Stimulated activated CD4-positive, alpha-beta T cell treated with anti-CD3 and anti-CD28 coated beads, Interleukin-15, amount 100 ng/mL, for 24 hours (primary cell): Measurements from ENCODE around the gene CRYBB1.
A peak's percentile ranks its signal among the peaks of the same experiment; 100 is the strongest.

Source experiments
- DNase-seq: peaks from one replicate; pipeline ENCODE4 v3.0.0-alpha.2; 2020

Gene CRYBB1

DNA sequence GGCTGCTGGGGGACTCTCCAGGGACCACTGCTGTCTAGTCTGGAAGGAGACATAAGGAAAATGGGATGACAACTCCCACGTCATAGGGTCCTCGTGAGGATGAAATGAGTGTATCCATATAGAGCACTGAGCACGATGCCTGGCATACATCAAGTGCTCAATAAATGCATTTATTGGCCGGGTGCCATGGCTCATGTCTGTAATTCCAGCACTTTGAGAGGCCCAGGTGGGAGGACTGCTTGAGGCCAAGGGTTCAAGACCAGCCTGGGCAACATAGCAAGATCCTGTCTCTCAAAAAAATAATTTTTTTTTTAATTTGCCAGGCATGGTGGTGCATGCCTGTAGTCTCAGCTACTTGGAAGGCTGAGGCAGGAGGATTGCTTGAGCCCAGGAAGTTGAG, 15.7 kb downstream of the CRYBB1 start:
- DNase-seq, result no peak

DNA sequence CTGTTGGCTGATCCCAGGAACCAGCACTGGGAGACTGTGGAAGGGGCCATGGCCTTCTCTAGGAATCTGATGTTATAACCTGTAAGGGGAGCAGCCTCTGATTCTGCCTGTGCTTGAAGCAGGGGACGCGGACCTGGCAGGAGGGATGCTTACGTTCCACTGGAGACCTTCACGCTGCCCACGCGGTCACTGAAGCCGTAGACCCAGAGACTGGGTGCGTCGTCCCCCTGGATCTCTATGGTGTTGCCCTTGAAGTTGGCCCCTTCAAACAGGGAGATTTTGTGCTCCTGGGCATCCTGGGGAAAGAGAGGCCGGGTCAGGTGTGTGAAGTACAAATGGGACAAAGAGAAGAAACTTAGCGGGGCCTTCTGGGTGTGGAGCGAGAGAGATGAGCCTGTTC, 16.1 kb downstream of the CRYBB1 start:
- DNase-seq, result no peak

DNA sequence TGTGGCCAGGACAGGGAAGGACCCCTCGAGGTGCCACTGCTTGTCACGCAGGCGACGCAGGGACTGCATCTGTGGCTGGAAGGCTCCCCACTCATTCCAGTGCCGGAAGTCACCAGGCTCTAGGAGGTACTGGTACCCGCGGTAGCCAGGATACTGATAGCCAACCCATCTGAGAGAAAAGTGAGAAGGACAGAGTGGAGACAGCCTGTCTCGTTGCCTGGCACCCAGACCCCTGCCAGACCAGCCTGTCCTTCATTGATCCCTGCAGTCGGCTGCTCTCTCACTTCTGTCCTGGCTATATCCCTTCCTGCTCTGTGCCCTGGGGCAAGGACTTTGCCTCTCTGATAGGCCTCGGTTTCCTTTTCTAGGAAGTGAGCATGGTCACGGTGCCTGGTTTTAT, 18.3 kb downstream of the CRYBB1 start:
- DNase-seq, result no peak

DNA sequence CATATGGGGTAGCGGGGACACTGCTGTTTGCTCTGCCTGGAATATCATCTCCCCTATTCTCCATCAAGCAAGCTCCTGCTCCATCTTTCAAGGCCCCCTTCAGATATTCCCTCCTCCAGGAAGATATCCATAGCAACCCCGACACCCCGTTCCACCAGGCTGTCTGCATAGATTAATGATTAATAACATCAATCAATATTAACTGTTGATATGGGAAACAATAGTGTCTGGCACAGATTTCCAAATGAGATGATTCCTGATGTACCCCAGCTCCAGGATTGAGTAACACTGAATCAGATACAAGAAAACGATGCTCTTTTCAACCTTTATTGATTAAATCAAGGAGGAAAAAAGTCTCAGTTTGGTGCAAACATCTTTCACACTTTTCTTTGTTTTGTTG, 20.3 kb downstream of the CRYBB1 start:
- DNase-seq, result no peak

DNA sequence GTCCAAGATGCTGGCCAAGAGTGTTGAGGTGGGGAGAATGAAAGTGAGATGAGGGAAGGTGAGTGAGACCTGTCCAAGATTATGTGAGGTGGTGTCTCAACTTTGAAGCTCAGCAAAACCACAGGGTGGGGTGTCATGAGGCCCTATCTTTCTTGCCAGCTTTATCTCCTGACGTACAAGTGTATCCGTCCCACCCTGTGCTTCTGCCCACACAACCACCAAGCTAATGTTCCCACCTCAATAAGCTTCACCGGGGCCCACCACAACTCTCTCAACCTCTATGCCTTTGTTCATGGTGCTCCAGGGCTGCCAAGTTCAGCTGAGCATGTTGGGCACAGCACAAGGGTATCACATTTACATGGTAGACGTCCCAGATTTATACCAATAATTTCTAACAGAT, 20.8 kb downstream of the CRYBB1 start:
- no peak for DNase-seq

DNA sequence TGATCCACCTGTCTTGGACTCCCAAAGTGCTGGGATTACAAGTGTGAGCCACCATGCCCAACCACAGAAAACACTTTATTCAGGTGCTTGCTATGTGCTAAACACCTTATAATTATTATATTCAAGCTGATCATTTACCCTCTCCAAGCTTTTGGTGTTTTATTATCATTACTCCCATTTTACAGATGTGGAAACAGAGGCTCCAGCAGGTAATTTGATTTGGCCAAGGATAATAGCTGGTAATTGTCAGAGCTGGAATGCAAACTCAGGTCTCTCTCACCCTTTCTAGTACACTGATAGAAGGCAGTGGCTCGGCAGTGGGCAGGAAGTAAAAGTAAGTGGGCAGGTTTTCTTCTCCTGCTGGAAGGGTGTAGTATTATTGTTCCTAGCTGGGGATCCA, 24.1 kb downstream of the CRYBB1 start:
- DNase-seq, result no peak

DNA sequence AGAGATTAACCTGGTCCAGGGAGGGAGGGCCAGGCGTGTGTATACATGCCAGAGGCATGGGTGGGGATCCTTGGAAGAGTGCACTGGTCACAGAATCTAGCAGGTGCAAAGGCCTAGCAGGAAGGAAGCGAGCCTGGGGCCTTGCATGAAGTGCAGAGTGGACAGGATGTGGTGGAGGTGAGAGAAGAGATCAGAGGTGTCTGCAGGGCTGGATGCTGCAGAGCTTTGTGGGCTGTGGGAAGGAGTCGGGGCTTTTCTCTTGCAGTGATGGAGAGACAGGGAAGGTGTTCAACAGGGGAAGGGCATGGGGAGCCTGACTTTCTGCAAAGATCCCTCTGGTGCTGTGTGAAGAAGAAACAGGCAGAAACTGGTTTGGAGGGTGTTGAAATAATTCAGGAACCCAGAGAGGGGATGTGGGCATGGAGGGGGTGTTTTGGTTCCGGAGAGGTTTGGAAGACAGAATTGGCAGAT, 25.4 kb downstream of the CRYBB1 start:
- DNase-seq, result peak; percentile 48

DNA sequence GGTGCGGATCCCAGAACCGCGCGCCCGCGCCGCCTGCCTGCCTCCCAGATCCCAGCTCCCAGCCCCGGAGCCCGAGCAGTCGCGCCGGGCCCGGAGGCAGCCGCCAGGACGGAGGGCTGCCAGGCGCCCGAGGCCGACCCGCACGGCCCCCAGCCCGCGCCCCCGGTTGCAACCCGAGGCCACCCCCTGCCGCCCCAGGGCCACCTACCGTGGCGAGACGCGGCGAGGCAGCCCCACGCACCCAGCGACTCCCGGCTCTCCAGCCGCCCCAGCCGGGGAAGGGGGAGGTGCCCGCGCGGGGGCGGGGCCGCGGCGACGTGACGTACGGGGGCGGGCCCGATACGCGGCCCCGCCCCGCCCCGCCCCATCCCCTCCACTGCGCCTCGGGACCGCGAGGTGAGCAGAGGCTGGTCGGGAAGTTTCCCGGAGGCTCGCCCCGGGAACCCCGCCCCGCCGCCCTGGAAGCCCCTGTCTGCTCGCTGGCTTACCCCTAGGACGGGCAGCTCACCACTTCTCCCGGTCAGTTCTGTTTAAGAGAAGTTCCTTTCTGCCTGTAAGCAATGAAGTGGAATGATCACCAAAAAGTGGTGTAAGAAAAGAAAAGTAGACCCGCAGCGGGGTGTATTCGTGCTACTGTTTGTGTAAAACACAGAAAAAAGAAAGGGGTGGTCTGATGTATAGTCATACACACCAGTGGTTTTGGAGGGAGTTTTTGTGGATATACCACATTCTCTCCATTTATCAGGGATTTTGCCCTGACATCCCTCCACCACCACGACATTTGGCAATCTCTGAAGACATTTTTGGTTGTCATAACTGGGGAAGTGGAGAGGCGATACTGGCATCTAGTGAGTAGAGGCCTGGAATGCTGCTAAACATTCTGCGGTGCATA, 27.7 kb downstream of the CRYBB1 start, which contains the start of gene TPST2:
Gene TPST2, minus strand, starts transcription at position 288 of the 892 bp plus-strand sequence. CDS start 48,502 bp downstream, outside the sequence.
- DNase-seq, result peak; percentile 76

DNA sequence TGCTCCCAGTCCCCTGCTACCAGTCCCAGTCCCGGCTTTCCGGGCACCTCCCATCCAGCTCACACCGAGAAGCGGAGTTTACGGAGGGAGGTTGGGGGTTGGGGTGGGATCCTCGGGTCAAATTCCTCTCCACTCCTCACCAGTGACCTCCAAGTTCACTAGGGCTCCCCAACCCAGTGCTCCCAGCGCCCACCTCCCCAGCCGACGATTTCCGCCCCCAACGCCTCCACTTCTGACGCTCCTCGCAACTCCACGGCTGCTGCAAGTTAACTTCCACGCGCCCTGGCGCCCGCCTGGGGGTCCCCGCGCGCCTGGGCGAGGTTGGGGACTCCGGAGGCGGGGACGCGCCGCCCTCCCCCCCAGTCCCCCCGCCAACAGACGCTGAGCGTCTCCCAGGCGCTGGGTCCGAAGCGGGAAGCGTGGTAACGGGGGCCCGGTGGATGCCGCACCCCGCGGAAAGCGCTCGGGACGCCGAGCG, 28.4 kb downstream of the CRYBB1 start:
- peak; percentile 56 for DNase-seq

DNA sequence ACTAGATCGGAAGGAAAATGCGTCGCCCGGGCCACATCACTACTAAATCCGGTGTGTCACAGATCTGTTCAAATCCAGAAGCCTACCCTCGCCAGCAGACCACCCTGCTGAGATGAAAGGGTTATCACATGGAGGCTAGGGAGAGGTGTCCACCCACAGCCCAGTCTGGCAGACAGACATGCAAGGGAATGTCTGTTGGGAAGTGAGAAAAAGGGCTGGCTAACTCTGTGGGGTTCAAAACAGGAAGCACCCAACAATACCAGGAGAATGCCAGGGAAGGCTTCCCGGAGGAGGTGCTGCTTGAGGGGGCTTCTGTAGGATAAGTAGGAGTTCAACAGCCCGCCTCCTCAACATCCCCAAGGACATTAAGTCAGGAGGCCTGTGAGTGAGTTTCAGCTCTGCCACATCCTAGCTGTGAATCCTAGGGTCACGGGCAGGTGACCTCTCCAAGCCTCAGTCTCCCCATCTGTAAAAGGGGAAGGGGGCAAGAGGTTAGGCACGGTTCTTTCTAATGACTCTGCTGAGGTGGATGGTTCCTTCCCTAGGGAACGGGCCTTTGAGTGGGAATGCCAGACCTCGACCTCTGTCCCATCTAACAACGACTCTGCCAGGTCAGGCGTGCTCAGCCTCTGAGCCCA, 29.0 kb downstream of the CRYBB1 start:
- DNase-seq, result no peak

DNA sequence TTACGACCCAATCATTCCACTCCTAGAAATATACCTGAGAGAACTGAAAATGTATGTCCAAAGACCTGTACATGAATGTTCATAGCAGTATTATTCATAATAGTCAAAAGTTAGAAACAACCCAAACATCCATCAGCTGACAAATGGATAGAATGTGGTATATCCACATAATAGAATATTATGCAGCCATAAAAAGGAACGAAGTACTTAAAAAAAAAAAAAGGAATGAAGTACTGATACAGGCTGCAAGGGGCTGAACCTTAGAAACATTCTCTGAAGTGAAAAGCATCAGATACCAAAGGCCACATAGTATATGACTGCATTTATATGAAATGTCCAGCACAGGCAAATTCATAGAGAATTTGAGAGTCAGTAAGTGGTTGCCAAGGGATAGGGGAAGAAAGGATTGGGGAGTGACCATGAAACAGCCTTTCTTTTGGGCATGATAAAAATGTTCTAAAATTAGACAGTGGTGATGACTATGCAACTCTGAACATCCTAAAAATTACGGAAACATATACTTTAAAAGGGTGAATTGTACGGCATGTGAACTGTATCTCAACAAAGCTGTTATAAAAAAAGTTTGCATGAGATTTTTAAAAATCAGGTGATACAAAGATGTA, 29.7 kb downstream of the CRYBB1 start:
- DNase-seq, result no peak

DNA sequence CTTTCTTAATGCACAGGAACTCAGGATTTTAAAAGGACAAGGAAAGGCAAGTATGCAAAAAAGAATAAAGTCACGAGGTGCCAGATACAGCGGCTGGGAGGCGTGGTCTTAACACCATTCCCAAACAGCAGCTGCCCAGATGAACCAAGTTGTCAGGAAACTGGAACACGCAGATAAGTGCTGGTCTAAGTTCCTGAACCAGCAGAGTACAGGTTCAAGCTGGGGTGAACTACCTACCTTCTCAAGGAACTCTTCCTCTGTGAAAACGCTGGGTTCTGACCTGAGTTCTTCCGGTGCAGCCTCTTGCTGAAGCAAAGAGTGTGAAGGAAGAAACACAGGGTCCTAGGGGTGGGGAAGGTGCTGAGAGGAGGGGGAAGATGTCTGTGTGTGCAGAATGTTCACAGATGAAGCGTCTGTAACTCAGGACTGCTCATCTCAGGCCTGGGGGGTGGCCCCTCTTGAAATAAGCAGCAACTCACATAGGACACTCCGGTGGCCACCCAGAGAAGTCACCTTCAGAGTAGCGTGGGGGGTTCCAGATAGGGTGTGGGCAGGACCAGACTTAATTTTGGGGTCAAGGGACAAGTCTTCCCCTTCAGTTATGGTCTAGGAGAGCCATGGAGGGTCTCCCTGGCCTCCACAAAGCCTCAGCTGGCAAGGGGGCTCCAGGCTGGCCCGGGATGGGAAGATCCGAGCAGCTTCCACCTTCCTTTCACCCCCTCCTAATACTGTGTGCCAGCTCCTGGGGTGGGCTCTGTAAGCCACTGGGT, 31.1 kb downstream of the CRYBB1 start:
- DNase-seq, result no peak

DNA sequence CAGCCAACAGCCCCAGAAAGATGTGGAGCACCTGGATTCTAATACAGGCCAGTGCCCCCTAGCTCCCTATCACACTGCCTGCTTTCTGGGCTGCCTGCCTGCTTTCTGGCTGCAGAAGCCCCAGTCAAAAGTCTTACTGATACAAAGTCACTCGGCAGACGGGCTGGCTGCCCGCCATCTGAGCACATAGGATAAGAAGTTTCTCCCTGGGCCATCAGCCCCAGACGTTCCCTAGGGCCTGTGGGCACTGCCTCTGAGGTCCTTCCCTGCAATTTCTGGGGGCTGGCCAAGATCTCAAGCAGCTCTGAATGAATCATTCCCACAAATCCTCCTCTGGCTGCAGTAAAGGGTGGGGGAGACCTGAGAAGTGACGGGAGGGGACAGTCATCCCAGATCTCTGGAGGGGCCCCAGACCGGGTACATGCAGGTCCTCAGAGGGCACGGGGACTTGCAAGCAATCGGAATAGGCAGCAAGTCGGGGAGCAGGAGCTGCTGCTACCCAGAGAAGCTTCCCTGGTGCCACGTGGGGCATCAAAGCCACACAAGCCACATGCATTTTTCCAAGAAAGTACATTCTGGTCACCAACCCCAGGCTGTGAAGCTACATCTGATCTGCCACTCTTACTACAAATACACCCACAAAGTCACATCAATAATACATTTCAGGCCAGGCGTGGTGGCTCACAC, 32.6 kb downstream of the CRYBB1 start:
- no peak for DNase-seq

DNA sequence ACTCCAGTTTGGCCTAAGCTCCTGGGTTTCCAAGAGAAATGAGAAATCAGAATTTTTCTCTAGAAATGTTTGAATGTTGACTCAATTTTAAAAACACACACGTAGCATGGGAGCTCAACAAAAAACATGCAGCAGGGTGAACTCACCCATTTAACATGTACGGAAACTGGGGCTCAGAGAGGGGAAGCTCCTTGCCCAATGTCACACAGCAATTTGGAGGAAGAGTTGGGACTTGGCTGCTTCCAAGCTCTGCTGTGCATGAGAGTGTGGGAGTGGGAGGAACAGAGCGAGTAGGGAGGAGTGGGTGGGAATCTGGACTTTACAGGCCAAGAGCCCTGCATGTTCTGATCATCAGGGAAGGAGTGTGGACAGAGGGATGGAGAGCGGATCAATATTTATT, 33.8 kb downstream of the CRYBB1 start:
- DNase-seq, result no peak

DNA sequence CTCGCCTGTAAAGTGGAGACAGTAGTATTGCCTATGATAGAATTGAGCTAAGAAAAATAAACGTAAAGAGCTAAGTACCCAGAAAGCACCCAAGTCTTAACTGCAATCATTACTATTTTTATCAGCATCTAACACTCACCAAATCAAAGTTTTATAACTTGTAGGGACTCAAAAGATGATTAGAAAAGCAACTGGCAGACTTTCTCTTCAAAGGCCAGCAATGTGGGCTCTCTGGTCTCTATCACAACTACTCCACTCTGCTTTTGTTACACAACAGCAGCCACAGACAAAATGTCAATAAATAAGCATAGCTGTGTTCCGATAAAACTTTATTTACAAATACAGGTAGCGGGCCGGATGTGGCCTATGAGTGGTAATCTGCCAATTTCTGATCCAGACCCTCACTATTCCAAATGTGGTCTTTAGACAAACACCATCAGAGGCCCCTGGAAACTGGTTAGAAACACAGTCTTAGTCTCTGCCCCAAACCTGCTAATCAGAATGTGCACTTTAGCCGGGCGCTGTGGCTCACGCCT, 36.1 kb downstream of the CRYBB1 start:
- DNase-seq, result no peak

DNA sequence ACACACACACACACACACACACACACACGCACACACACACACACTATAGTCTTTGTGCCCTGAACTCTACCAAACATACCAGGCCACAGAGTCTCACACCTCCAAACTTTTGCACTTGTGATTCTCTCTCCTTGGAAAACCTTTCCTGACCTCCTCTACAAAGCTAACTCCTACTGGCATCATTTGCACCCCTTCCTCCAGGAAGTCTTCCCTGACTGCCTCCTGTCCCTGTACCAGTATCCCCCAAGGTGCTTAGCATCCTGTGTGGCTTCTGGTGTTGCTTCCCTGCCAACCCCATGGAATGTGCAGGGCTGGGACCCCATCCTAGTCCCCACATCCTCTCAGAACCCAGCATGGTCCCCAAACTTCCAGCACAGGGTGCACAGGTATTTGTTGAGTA, 36.8 kb downstream of the CRYBB1 start:
- DNase-seq, result no peak

DNA sequence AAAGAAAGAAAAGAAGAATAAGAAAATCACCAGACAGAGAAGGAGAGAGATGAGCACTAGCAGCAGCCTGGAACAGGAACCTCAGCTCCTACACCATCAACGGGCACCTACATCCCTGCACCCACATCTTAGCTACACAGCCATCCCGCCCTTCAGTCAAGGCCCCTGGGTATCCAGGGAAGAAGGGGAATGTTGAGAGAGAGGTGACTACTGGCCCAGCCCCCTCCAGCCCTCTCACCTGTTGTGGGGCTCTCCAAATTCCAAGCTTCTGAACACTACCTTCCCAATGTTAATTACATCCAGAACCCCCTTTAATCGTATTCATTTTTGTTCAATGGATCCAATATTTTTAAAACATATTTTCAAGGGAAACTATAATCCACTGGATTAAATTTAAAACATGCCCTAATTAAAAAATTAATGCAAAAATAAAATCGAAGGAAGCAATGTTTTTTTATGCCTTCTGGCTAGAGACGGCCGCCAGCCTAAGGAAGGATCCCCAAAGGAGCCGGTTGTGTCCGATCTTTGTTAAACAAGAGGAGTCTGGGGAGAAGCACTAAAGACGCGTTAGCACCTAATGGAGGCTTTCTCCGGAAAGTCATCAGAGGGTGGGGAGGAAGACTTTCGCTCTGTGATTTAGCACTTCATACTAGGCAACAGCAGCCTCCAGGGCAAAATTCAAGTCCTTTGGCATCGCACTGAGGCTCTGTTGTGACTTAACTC, 37.4 kb downstream of the CRYBB1 start:
- no peak for DNase-seq

DNA sequence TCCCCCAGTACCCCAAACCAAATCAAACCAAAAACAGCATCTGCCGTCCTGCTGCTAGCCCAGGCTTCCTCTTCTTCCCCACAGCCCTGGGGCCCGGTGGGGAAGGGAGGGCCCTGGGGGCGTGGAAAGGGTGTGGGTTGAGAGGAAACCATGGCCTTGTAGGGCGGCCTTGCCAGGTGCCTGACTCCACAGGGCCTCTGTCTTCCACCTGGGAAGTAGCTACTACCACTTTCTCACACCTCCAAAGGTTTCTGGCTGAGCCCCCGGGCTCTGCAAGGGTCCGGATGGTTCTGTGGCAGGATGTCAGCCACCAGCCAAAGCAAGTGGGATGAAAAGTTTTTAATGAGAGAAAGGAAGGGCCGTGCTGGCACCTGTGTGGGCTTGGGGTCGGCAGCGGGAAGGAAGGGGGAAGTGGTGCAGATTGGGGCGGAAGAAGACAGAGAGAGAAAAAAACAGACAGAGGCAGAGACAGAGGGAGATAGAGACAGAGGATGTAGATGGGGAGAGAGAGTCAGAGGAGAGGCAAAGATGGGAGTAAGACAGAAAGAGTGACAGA, 38.4 kb downstream of the CRYBB1 start:
- peak; percentile 69 for DNase-seq

DNA sequence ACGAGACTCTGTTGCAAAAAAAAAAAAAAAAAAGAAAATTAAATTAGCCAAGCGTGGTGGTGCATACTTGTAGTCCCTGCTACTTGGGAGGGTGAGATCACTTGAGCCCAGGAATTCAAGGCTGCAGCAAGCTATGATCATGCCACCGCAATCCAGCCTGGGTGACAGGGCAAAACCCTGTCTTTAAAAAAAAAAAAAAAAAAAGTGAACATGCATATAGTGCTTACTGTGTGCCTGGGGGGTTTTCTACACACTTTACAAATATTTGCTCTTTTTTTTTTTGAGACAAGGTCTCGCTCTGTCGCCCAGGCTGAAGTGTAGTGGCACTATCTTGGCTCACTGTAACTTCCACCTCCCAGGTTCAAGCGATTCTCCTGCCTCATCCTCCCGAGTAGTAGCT, 40.7 kb downstream of the CRYBB1 start:
- DNase-seq, result no peak

DNA sequence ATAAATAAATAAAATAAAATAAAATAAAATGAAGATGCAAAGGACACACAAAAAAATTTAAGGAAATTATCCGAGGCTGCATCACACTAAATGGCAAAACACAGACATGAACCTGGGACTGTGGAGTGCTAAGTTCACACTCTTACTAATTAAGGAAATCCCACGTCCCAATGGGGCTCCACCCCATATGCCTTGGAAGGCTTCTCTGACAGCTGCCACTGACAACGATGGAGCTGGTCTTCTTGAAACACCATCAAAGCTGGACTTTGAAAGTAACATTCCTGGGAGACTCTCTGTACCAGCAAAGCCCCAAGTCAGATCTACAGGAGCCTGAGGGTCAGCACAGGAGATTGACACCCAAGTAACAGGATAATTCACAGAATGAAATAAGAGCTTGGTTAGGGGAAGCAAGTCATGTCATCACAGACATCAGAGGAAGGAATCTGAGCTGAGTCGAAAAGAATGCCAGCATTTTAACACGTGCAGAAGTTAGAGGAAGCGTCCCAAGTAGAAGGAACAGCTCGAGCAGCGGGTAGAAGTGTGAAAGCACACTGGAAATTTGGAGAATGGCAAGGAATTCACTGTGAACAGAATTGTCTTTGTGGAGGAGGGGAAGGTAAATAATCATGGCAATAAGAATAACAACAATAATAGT, 41.7 kb downstream of the CRYBB1 start:
- DNase-seq, result no peak
